ENCODE results near the gene GDAP1L1. TPM values are rescaled to one million over a fixed set of nuclear protein-coding genes. Genes with fewer than 3 reads are reported as not detected.

The GDAP1L1 gene
- total and polyA plus RNA-seq, 4 donors: not detected

DNA sequence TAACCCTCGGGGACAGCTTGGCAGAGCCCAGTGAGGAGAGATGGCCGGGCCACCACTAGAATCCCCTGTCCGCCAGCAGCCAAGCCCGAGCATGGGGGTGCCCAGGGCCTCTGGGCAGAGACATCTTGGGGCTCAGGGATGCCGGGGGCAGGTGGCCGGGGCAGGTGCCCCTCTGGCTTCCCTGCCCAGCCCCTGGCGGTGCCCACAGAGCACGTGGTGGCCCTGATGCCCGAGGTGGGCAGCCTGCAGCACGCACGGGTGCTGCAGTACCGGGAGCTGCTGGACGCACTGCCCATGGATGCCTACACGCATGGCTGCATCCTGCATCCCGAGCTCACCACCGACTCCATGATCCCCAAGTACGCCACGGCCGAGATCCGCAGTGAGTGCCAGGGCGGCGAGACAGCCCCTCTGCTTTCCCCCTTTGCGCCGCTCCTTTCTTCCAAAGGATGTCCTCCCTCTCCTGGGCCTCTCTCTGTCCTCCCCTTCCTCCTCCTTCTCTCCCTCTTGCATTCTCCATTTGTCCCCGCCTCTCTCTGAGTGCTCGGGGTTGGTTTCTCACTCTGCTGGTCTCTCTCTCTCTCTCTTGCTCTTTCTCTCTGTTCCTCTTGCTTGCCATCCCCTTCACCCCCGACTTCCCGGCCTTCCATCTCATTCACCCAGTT lies 11.2 kb downstream of the GDAP1L1 start:
- DNase-seq (ENCODE audit: low spot score): no peak
- no peak overlapping the region for H3K27ac ChIP-seq (ENCODE audit: low read depth in 1 of 2, low read length in 2 of 2)

DNA sequence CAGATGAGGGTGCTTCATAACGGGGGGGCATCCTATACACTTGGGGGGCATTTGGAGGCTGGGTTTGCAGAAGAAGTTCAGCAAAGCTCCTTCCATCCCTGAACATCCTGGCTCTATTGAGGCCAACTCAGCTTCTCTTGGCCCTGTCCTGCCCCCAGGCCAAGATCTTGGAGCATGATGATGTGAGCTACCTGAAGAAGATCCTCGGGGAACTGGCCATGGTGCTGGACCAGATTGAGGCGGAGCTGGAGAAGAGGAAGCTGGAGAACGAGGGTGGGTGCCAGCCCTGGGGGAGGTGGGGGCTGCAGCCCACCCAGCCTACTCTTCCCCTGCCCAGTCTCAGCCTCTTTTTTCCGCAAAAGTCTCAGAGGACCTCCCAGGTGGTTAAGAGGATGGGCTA lies 17.2 kb downstream of the GDAP1L1 start:
- no peaks in the 10 kb centered on the region for H3K4me1 ChIP-seq (ENCODE audit: control insufficient read depth in 4 of 4, insufficient read depth in 4 of 4, low read length in 3 of 4)
- TF ChIP-seq FOXA2 (IDR thresholded peaks at IDR 0.05) (no peak), TAF1 (conservative IDR thresholded peaks at IDR 0.05) (no peak), HNF4A (conservative IDR thresholded peaks at IDR 0.05) (no peak), FOXA1 (IDR thresholded peaks at IDR 0.05) (no peak), RAD21 (IDR thresholded peaks at IDR 0.05) (no peak), GABPA (IDR thresholded peaks at IDR 0.05 in 1 of 2, conservative IDR thresholded peaks at IDR 0.05 in 1 of 2) (no peak), EGR1 (IDR thresholded peaks at IDR 0.05; ENCODE audit: low read depth in 2 of 2) (no peak), JUND (IDR thresholded peaks at IDR 0.05) (no peak), NR2F2 (IDR thresholded peaks at IDR 0.05) (no peak), HNF4G (IDR thresholded peaks at IDR 0.05) (no peak), YY1 (IDR thresholded peaks at IDR 0.05) (no peak), RXRA (IDR thresholded peaks at IDR 0.05) (no peak), SP1 (IDR thresholded peaks at IDR 0.05) (no peak)
- TF ChIP-seq, protein P1, sequence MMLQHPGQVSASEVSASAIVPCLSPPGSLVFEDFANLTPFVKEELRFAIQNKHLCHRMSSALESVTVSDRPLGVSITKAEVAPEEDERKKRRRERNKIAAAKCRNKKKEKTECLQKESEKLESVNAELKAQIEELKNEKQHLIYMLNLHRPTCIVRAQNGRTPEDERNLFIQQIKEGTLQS (IDR thresholded peaks at IDR 0.05): no peak
- TF ChIP-seq, protein P2, sequence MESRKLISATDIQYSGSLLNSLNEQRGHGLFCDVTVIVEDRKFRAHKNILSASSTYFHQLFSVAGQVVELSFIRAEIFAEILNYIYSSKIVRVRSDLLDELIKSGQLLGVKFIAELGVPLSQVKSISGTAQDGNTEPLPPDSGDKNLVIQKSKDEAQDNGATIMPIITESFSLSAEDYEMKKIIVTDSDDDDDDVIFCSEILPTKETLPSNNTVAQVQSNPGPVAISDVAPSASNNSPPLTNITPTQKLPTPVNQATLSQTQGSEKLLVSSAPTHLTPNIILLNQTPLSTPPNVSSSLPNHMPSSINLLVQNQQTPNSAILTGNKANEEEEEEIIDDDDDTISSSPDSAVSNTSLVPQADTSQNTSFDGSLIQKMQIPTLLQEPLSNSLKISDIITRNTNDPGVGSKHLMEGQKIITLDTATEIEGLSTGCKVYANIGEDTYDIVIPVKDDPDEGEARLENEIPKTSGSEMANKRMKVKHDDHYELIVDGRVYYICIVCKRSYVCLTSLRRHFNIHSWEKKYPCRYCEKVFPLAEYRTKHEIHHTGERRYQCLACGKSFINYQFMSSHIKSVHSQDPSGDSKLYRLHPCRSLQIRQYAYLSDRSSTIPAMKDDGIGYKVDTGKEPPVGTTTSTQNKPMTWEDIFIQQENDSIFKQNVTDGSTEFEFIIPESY (IDR thresholded peaks at IDR 0.05): no peak
- TF ChIP-seq, protein P3, sequence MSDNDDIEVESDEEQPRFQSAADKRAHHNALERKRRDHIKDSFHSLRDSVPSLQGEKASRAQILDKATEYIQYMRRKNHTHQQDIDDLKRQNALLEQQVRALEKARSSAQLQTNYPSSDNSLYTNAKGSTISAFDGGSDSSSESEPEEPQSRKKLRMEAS (IDR thresholded peaks at IDR 0.05): no peak
- TF ChIP-seq, protein P4, sequence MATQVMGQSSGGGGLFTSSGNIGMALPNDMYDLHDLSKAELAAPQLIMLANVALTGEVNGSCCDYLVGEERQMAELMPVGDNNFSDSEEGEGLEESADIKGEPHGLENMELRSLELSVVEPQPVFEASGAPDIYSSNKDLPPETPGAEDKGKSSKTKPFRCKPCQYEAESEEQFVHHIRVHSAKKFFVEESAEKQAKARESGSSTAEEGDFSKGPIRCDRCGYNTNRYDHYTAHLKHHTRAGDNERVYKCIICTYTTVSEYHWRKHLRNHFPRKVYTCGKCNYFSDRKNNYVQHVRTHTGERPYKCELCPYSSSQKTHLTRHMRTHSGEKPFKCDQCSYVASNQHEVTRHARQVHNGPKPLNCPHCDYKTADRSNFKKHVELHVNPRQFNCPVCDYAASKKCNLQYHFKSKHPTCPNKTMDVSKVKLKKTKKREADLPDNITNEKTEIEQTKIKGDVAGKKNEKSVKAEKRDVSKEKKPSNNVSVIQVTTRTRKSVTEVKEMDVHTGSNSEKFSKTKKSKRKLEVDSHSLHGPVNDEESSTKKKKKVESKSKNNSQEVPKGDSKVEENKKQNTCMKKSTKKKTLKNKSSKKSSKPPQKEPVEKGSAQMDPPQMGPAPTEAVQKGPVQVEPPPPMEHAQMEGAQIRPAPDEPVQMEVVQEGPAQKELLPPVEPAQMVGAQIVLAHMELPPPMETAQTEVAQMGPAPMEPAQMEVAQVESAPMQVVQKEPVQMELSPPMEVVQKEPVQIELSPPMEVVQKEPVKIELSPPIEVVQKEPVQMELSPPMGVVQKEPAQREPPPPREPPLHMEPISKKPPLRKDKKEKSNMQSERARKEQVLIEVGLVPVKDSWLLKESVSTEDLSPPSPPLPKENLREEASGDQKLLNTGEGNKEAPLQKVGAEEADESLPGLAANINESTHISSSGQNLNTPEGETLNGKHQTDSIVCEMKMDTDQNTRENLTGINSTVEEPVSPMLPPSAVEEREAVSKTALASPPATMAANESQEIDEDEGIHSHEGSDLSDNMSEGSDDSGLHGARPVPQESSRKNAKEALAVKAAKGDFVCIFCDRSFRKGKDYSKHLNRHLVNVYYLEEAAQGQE (IDR thresholded peaks at IDR 0.05): no peak
- TF ChIP-seq, protein P5, sequence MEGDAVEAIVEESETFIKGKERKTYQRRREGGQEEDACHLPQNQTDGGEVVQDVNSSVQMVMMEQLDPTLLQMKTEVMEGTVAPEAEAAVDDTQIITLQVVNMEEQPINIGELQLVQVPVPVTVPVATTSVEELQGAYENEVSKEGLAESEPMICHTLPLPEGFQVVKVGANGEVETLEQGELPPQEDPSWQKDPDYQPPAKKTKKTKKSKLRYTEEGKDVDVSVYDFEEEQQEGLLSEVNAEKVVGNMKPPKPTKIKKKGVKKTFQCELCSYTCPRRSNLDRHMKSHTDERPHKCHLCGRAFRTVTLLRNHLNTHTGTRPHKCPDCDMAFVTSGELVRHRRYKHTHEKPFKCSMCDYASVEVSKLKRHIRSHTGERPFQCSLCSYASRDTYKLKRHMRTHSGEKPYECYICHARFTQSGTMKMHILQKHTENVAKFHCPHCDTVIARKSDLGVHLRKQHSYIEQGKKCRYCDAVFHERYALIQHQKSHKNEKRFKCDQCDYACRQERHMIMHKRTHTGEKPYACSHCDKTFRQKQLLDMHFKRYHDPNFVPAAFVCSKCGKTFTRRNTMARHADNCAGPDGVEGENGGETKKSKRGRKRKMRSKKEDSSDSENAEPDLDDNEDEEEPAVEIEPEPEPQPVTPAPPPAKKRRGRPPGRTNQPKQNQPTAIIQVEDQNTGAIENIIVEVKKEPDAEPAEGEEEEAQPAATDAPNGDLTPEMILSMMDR (IDR thresholded peaks at IDR 0.05; ENCODE audit: low read depth, low read length, missing input control): no peak
- WGBS: 77% methylated on average over 5 of the region's 5 CpGs
- no peaks in the 10 kb centered on the region for H3K36me3 ChIP-seq (ENCODE audit: control insufficient read depth in 4 of 4, insufficient read depth in 3 of 4, low read depth in 1 of 4, low read length in 3 of 4)
- no peak for DNase-seq (ENCODE audit: low spot score)
- H3K27ac ChIP-seq (ENCODE audit: low read depth in 1 of 2, low read length in 2 of 2): no peak overlapping the region
- H3K27me3 ChIP-seq (ENCODE audit: control insufficient read depth in 4 of 4, insufficient read depth in 4 of 4, low read length in 3 of 4): no peaks in the 10 kb centered on the region
- no peak overlapping the region for H3K4me3 ChIP-seq (ENCODE audit: low read depth in 1 of 3, low read length in 3 of 3)
- H3K9me3 ChIP-seq (ENCODE audit: control insufficient read depth in 4 of 4, low read length in 3 of 4): no peaks in the 10 kb centered on the region
- no peak overlapping the region for H3K9ac ChIP-seq (ENCODE audit: low read depth in 1 of 2, low read length in 2 of 2)

More for the DNA sequence above, 11.2 kb downstream of the GDAP1L1 start:
- Histone ChIP-seq H3K9ac (ENCODE audit: low read depth in 1 of 2, low read length in 2 of 2) (no peak overlapping the region), H3K27me3 (ENCODE audit: control insufficient read depth in 4 of 4, insufficient read depth in 4 of 4, low read length in 3 of 4) (no peaks in the 10 kb centered on the region), H3K4me3 (ENCODE audit: low read depth in 1 of 3, low read length in 3 of 3) (no peak overlapping the region), H3K9me3 (ENCODE audit: control insufficient read depth in 4 of 4, low read length in 3 of 4) (no peaks in the 10 kb centered on the region), H3K4me1 (ENCODE audit: control insufficient read depth in 4 of 4, insufficient read depth in 4 of 4, low read length in 3 of 4) (no peaks in the 10 kb centered on the region), H3K36me3 (ENCODE audit: control insufficient read depth in 4 of 4, insufficient read depth in 3 of 4, low read depth in 1 of 4, low read length in 3 of 4) (no peaks in the 10 kb centered on the region)
- WGBS: 93% methylated on average over 28 of the region's 28 CpGs
- TF ChIP-seq, protein P1 (IDR thresholded peaks at IDR 0.05): no peak
- no peak for TF ChIP-seq GABPA (IDR thresholded peaks at IDR 0.05 in 1 of 2, conservative IDR thresholded peaks at IDR 0.05 in 1 of 2)
- TF ChIP-seq, protein P5 (IDR thresholded peaks at IDR 0.05; ENCODE audit: low read depth, low read length, missing input control): no peak
- no peak for TF ChIP-seq HNF4G (IDR thresholded peaks at IDR 0.05)
- no peak for TF ChIP-seq SP1 (IDR thresholded peaks at IDR 0.05)
- no peak for TF ChIP-seq YY1 (IDR thresholded peaks at IDR 0.05)
- no peak for TF ChIP-seq RXRA (IDR thresholded peaks at IDR 0.05)
